Activated CD4-positive, alpha-beta T cell treated with anti-CD3 and anti-CD28 coated beads, Interleukin-2, Interleukin-6, amounts not matched to agents 100 ng/mL and 50 ng/mL, durations not matched to agents 16 hours and 8 hours (primary cell): ENCODE measurements around the gene NSMCE1.
"Not testable (repeated sequence)": the region's sequence is repeated elsewhere in the genome, so short reads cannot be mapped to it uniquely, and the experiment has no call there.

ENCODE experiments used
- DNase-seq: peaks from one replicate; pipeline ENCODE4 v3.0.0-alpha.2; 2020

Gene NSMCE1

DNA sequence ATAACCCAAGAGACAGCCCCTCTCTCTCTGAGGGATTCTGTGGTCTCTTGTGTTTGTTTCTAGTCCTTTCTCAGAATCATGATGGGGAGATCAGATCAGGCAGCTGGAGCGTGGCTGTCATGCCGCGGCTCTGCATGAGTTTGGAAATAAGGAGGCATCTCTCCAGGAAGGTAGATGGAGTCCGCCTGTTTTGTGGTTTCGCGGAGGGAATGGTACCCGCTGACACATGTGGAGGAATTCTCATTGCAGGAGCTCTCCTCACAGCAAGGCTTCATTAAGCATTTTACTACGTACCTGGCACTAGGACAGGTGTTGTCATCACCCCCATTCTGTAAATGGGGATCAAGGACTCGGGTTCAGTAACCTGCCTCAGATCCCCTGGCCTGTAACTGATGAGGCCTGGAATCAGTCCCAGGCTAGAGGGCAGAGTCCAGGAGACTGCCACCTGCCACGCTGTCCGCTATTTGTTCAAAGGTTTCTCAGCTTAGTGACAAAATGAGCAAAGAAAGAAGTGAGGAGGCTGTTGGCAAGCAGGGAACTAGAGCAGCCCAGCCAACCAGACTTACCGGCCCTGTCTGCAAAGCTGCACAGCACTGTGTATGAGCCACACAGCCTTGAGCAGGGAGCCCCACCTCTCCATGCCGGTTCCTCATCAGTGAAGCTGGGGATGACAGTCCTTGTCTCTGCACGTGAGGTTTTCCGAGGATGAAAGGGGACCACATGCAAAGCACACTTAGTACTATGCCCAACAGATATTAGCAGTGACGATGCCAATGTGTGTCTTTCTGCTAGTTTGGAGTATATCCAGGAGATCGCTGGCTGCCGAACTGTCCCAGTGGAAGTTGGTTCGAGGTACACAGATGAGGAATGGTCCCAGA lies 54.2 kb downstream of the NSMCE1 start:
- no peak for DNase-seq

DNA sequence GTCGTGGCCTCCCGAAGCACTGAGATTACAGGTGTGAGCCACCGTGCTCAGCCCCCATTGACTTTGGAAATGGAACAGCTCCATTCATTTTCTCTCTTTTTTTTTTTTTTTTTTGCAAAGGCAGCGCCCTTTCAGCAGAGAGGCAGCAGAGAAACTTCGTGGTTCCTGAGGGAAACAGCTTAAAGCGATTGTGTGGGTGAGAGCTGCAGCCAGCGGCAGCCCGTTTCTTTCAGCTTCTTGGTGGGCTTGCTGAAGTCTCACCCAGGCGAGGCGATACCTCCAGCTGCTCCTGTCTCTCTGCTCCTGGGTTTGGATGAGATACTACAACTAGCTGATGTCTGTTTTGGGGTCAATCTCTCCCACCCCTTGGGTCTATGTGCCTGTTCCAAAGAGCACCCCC lies 57.5 kb downstream of the NSMCE1 start:
- DNase-seq = no peak

DNA sequence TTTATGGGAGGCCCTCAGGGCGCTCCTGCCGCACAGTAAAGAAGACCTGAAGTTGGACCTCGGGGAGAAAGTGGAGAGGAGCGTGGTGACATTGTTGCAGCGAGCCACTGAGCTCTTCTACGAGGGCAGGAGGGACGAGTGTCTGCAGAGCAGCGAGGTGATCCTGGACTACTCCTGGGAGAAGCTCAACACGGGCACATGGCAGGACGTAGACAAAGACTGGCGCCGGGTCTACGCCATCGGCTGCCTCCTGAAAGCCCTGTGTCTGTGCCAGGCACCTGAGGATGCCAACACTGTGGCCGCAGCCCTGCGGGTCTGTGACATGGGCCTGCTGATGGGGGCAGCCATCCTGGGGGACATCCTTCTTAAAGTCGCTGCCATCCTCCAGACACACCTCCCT lies 58.4 kb downstream of the NSMCE1 start:
- DNase-seq = no peak

- no peak for DNase-seq
Measured at GRCh38 chr16:27209591-27209990, 59.0 kb downstream of the NSMCE1 start.

DNA sequence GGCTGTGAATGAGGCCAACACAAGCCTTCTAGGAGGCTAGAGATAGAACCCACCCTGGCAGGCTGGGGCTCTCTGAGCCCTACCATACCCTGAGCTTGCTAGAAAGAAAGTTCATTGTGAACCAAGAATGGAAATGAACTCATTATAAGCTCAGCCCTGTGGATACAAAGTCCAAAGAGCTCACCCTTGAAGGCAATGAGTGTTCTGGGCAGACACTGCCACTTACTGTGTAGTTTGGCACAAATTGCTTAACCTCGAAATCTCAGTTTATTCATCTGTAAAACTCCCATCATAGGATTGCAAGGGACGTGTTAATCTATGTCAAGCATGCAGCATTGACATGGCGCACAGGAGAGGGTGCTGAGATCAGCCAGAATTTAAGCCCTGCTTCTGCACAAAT lies 59.8 kb downstream of the NSMCE1 start:
- no peak for DNase-seq

DNA sequence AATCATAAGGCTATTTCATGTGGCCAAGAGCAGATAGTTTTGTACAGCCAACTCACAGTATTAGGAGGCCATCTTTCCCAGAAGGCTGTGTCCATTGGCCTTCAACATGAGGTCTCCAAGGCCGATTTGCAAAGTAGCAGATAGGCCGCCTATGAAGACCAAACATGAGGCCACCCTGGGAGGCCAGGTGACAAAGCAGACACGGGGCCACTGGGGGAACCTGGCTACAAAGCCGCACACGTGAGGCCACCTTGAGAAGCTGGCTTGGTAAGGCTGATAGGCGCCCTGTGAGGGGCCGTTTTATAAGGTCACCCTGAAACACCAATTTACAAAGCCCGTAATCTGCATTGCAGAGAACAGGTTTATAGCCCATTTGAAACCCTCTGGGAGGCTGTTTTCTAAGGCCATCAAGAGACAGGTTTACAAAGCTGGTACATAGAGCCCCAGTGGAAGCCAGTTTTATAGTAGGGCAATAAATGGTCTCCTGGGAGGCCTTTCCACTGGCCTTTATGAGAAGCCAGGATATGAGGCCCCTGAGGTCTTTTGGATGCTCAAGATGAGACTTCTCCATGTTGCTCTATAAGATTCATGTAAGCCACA lies 60.4 kb downstream of the NSMCE1 start:
- no peak for DNase-seq

GRCh38 chr16:27207121-27207520 lies 61.5 kb downstream of the NSMCE1 start:
- not testable (repeated sequence) for DNase-seq

GRCh38 chr16:27205423-27206065 lies 63.0 kb downstream of the NSMCE1 start:
- no peak for DNase-seq

DNA sequence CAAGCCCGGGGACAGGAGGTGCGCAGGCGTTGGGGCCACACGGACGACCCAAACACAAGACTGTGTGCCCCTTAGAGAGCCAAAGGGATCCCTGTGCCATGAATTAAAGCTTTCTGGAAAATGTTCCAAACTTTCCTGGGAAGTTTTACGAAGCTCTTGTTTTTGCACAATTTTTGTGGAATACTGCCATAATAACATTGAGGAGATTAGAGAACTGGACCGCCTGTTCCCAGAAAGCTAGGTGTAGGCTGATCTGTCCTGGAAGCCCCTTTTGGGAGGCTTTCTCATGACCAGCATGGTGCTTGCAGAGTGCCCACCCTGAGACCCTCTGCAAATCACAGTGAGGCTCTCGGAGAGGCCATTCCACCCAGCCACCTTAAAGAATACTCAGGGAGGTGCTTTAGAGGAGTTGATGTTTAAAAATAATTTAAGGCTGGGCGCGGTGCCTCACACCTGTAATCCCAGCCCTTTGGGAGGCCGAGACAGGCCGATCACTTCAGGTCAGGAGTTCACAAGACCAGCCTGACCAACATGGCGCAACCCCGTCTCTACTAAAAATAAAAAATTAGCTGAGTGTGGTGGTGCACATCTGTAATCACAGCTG lies 64.2 kb downstream of the NSMCE1 start:
- no peak for DNase-seq

GRCh38 chr16:27203507-27204311 lies 64.9 kb downstream of the NSMCE1 start, which contains the start of gene KDM8:
Gene KDM8 (plus strand): TSS chr16:27203526. CDS start chr16:27210124, 6,598 bp downstream.
- peak; percentile 100 for DNase-seq

- peak; percentile 92 for DNase-seq
Measured at GRCh38 chr16:27202923-27203506, 65.6 kb downstream of the NSMCE1 start.

DNA sequence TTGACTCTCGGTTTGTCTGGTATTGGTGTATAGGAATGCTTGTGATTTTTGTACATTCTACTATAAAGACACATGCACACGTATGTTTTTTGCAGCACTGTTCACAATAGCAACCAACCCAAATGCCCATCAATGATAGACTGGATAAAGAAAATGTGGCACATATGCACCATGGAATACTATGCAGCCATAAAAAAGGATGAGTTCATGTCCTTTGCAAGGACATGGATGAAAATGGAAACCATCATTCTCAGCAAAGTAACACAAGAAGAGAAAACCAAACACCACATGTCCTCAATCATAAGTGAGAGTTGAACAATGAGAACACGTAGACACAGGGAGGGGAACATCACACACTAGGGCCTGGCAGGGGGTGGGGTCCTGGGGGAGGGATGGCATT lies 67.7 kb downstream of the NSMCE1 start:
- DNase-seq = not testable (repeated sequence)

DNA sequence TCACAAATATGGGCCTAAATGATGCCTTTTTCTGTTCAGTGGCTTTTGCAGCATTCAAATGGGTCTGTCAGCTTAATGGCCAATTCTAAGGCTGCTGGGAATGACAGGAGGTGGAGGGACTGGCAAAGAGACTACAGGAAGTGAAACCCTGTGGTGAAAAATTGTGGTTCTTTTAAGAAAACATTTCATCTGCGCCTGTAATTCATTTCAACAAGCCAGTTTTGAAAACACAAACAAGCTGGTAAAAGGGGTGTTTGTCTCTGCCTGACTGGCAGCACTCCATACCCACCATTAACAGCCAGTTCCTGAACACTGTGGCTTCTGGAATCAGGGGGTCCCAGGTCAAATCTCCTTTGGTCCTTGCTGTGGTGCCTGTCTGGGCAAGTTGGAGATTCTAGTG lies 68.8 kb downstream of the NSMCE1 start:
- DNase-seq = peak; percentile 79

- no peak for DNase-seq
Measured at GRCh38 chr16:27199235-27199586, 69.4 kb downstream of the NSMCE1 start.

- DNase-seq = no peak
Measured at GRCh38 chr16:27198451-27199234, 69.9 kb downstream of the NSMCE1 start.

DNA sequence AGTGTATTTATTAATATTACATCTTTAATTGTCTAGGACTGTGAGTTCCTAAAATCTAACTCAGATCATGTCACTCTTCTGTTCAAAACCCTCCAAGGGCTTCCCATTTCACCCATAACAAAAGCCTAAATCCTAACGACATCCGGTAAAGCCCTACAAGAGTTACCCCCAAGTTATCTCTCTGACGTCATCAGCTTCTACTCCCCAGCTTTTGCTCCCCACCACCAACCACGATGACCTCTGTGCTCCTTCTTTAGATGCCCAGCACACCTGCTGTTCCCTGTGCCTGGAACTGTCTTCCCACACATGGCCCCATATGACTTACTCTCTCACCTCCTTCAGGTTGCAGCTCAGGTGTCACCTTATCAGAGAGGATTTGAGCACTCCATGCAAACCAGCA lies 71.6 kb downstream of the NSMCE1 start:
- DNase-seq = no peak

DNA sequence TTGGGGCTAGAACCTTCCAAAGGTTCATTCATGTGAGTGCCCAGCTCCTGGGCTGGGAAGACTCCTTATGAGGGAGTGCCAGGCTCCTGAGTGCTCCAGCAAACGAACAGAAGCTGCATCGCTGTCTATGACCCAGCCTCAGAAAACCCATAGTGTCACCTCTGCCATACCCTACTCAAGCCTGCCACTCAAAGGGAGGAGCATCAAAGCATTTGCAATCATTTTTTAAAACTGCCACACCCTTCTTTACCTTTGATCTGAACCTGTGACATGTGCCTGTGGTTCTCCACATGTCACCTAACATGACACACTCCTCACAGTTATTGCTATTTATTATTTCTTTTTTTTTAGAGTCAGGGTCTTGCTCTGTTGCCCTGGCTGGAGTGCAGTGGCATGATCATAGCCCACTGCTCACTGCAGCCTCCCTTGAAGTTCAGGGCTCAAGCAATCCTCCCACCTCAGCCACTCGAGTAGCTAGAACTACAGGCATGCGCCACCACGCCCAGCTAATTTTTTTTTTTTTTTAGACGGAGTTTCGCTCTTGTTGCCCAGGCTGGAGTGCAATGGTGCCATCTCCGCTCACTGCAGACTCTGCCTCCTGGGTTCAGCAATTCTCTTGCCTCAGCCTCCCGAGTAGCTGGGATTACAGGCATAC lies 72.5 kb downstream of the NSMCE1 start:
- DNase-seq = no peak

- DNase-seq = no peak
Measured at GRCh38 chr16:27195076-27195741, 73.4 kb downstream of the NSMCE1 start.

- DNase-seq = no peak
Measured at GRCh38 chr16:27193300-27193990, 75.1 kb downstream of the NSMCE1 start.
